Endothelial cell of umbilical vein (primary cell): ENCODE results near the gene DDX54. TPM values are rescaled to one million over a fixed set of nuclear protein-coding genes. Genes with fewer than 3 reads are reported as not detected.

Experiments used
- BruUV-seq: library from RNA; stranded (reverse); fragments of 400-500 nt; replicated peaks from 2 replicates; lab custom pipeline; 2021; lab: Mats Ljungman, UMichigan
- CTCF ChIA-PET: fragments of 300-600, 350-600 bp; sonication (Branson Sonifier 250); formaldehyde crosslinking; loops from one replicate; lab custom pipeline; 2021; ENCODE audit warnings: antibody characterized with exemption, inconsistent platforms; lab: Charles Lee
- POLR2A ChIA-PET: fragments of 300-600, 350-600 bp; sonication (Branson Sonifier 250); formaldehyde crosslinking; loops from one replicate; lab custom pipeline; 2021; ENCODE audit warnings: antibody characterized with exemption, inconsistent platforms; lab: Charles Lee
- DNase-seq: peaks from one replicate; pipeline ENCODE4 v3.0.0-alpha.2; 2011; ENCODE audit warnings: low read depth, low spot score
- FAIRE-seq: peaks from 2 replicates; lab custom pipeline; 2011; peaks lifted over from hg19 to GRCh38; lab: Jason Lieb, UNC
- H2AFZ ChIP-seq: 2 replicates; pipeline ENCODE4 v1.6.0; 2012; ENCODE audit warnings: low read depth, low read length, control low read depth, inconsistent platforms
- H3K27ac ChIP-seq: 2 replicates; pipeline ENCODE4 v1.5.1; 2011; ENCODE audit warnings: low read depth, mild to moderate bottlenecking, control low read depth, low read length, moderate library complexity; ENCODE audit not compliant: insufficient read depth
- H3K27me3 ChIP-seq, 2 experiments: 2 replicates each; pipeline versions ENCODE4 v1.6.0 to v1.6.1; 2011; ENCODE audit warnings: low read length in 2 of 2, mixed read lengths in 1 of 2; ENCODE audit not compliant: control insufficient read depth in 2 of 2, insufficient read depth in 2 of 2
- H3K36me3 ChIP-seq, 2 experiments: 2 replicates in 1 of 2; 3 replicates in 1 of 2; pipeline ENCODE4 v1.5.1; 2011; ENCODE audit warnings: low read length in 2 of 2, mild to moderate bottlenecking in 1 of 2, moderate library complexity in 1 of 2; ENCODE audit not compliant: control insufficient read depth in 2 of 2, insufficient read depth in 2 of 2; ENCODE audit errors: extremely low read depth in 1 of 2
- H3K4me1 ChIP-seq: 3 replicates; pipeline ENCODE4 v1.5.1; 2011; ENCODE audit warnings: mild to moderate bottlenecking, low read length; ENCODE audit not compliant: control insufficient read depth, insufficient read depth; ENCODE audit errors: extremely low read depth
- H3K4me2 ChIP-seq: 2 replicates; pipeline ENCODE4 v1.6.1; 2011; ENCODE audit warnings: low read length, control low read depth, mixed read lengths; ENCODE audit not compliant: insufficient read depth
- H3K4me3 ChIP-seq, 3 experiments: fragments of 200-600 bp in 1 of 3; sonication (generic), shearing (Covaris generic) in 1 of 3; replicated peaks in 1 of 3; 2 replicates each; pipeline ENCODE4 v1.5.1; 2011 to 2016; ENCODE audit warnings: control low read depth in 3 of 3, low read length in 3 of 3, mild to moderate bottlenecking in 2 of 3, inconsistent platforms in 1 of 3, low read depth in 1 of 3, moderate library complexity in 1 of 3; ENCODE audit not compliant: insufficient read depth in 1 of 3
- H3K79me2 ChIP-seq: 2 replicates; pipeline ENCODE4 v1.6.0; 2012; ENCODE audit warnings: low read length, inconsistent platforms; ENCODE audit not compliant: control insufficient read depth, insufficient read depth
- H3K9ac ChIP-seq: replicated peaks from 2 replicates; pipeline ENCODE3; 2011; ENCODE audit warnings: low read length, control low read depth; ENCODE audit not compliant: insufficient read depth; ENCODE audit errors: extremely low read depth
- H3K9me1 ChIP-seq: replicated peaks from 3 replicates; pipeline ENCODE4 v1.6.0; 2011; ENCODE audit warnings: mild to moderate bottlenecking, low read length; ENCODE audit not compliant: control insufficient read depth, insufficient read depth; ENCODE audit errors: extremely low read depth
- H3K9me3 ChIP-seq: replicated peaks from 2 replicates; pipeline ENCODE4 v1.5.1; 2012; ENCODE audit warnings: low read length, inconsistent platforms; ENCODE audit not compliant: control insufficient read depth, insufficient read depth
- H4K20me1 ChIP-seq: replicated peaks from 2 replicates; pipeline ENCODE3; 2011; ENCODE audit warnings: mild to moderate bottlenecking, low read length; ENCODE audit not compliant: control insufficient read depth, insufficient read depth; ENCODE audit errors: extremely low read depth
- EZH2 ChIP-seq: IDR thresholded peaks from 2 replicates; pipeline ENCODE4 v1.6.1; 2012; ENCODE audit warnings: borderline replicate concordance, low read depth, mild to moderate bottlenecking, moderate library complexity, low read length, inconsistent platforms; ENCODE audit not compliant: severe bottlenecking
- FOS ChIP-seq: IDR thresholded peaks from 2 replicates; pipeline ENCODE4 v1.6.1; 2011; ENCODE audit warnings: mild to moderate bottlenecking, low read length, moderate library complexity, borderline replicate concordance; ENCODE audit not compliant: insufficient read depth
- GATA2 ChIP-seq: IDR thresholded peaks from 2 replicates; pipeline ENCODE4 v1.7.0; 2011; ENCODE audit warnings: low read depth, mild to moderate bottlenecking, moderate library complexity, mixed read lengths, low read length; ENCODE audit not compliant: insufficient read length, insufficient read depth
- MAX ChIP-seq: IDR thresholded peaks from 2 replicates; pipeline ENCODE4 v1.6.1; 2011; ENCODE audit not compliant: insufficient read depth, insufficient read length
- MYC ChIP-seq: IDR thresholded peaks from one replicate; pipeline ENCODE4 v1.6.1; 2011; ENCODE audit warnings: mild to moderate bottlenecking, low read depth, low read length
- POLR2AphosphoS5 ChIP-seq: IDR thresholded peaks from 2 replicates; pipeline ENCODE4 v1.6.1; 2012; ENCODE audit warnings: low read depth, mild to moderate bottlenecking, control low read depth, low read length, moderate library complexity; ENCODE audit not compliant: insufficient read depth
- dilution Hi-C: fragments of 300-500 bp; cut with MboI; formaldehyde crosslinking; loops from one replicate; pipeline ENCODE4 v1.15.0; 2019; ENCODE audit warnings: low sequenced_read_pairs; ENCODE audit not compliant: extremely low pct_ligation_motif_present
- intact Hi-C: fragments of 100-400 bp; cut with micrococcal nuclease; formaldehyde crosslinking; loops from one replicate; pipeline ENCODE4 v1.10.0; 2022
- polyA plus RNA-seq, 4 experiments: library from polyadenylated mRNA; depleted of rRNA in 3 of 4; stranded (reverse) in 3 of 4; unstranded in 1 of 4; fragments of >200 nt; gene quantifications; 2 replicates each; pipeline versions ENCODE4 v1.2.1 to v1.2.3, GENCODE V29; 2011 to 2012; ENCODE audit warnings: missing spikeins in 1 of 4
- total RNA-seq: library from RNA; stranded (reverse); gene quantifications from 2 replicates; pipeline ENCODE4 v1.2.3, GENCODE V29; 2021

Gene DDX54
- total and polyA plus RNA-seq, 2 donors (not counting 3 experiments of a cell fraction or from before 2014, with no cell fraction given) = 54.1 to 90.0 TPM

GRCh38 chr12:113129664-113130456 lies 55.4 kb downstream of the DDX54 start:
- BruUV-seq = no TSS peak

GRCh38 chr12:113128802-113129663 lies 56.2 kb downstream of the DDX54 start:
- dilution Hi-C loops (no loop called here), intact Hi-C loops (no loop called here)
- H3K36me3 ChIP-seq = no peaks in the 10 kb centered on the region
- no peak overlapping the region for H2AFZ ChIP-seq
- TF ChIP-seq POLR2AphosphoS5 = no peak
- no peak for TF ChIP-seq EZH2
- TF ChIP-seq GATA2 = no peak
- no peak for TF ChIP-seq MYC
- TF ChIP-seq FOS = no peak
- no peak overlapping the region for H3K9ac ChIP-seq
- H3K27me3 ChIP-seq = no peaks in the 10 kb centered on the region
- ChIA-PET CTCF (no interaction called here), POLR2A (no interaction called here)
- no peaks in the 10 kb centered on the region for H3K79me2 ChIP-seq
- no peaks in the 10 kb centered on the region for H3K9me3 ChIP-seq
- DNase-seq = no peak
- H3K4me1 ChIP-seq = no peaks in the 10 kb centered on the region
- H3K27ac ChIP-seq = no peak overlapping the region
- no peak overlapping the region for H3K4me3 ChIP-seq
- no TSS peak for BruUV-seq
- no peaks in the 10 kb centered on the region for H4K20me1 ChIP-seq
- FAIRE-seq = no peak
- H3K4me2 ChIP-seq = no peak overlapping the region
- no peaks in the 10 kb centered on the region for H3K9me1 ChIP-seq

More at GRCh38 chr12:113129664-113130456, 55.4 kb downstream of the DDX54 start:
- Histone ChIP-seq H3K79me2 (no peaks in the 10 kb centered on the region), H3K4me2 (no peak overlapping the region), H3K9me1 (no peaks in the 10 kb centered on the region), H2AFZ (no peak overlapping the region), H4K20me1 (no peaks in the 10 kb centered on the region), H3K9ac (no peak overlapping the region), H3K36me3 (no peaks in the 10 kb centered on the region), H3K9me3 (no peaks in the 10 kb centered on the region), H3K27me3 (no peaks in the 10 kb centered on the region), H3K4me1 (no peaks in the 10 kb centered on the region), H3K4me3 (no peak overlapping the region), H3K27ac (no peak overlapping the region)
- FAIRE-seq (no peak), DNase-seq (no peak)
- ChIA-PET CTCF (no interaction called here), POLR2A (no interaction called here)
- dilution Hi-C loops (no loop called here), intact Hi-C loops (no loop called here)
- TF ChIP-seq FOS (no peak), MAX (peak; percentile 8)
